WTC11 (cell line): ENCODE measurements around the gene SLC6A4.

Source experiments
- CREB1 ChIP-seq: sonication (generic); formaldehyde crosslinking; IDR thresholded peaks from 2 replicates; pipeline ENCODE4 v1.8.0; 2023; ENCODE audit warnings: mild to moderate bottlenecking, missing genetic modification reagents
- ESRRA ChIP-seq: sonication (generic); formaldehyde crosslinking; IDR thresholded peaks from 2 replicates; pipeline ENCODE4 v1.8.1; 2022; ENCODE audit warnings: mild to moderate bottlenecking, missing genetic modification reagents, borderline replicate concordance
- FOXK1 ChIP-seq: sonication (generic); formaldehyde crosslinking; IDR thresholded peaks from 2 replicates; pipeline ENCODE4 v1.8.0; 2022; ENCODE audit warnings: mild to moderate bottlenecking, moderate library complexity, missing genetic modification reagents
- NFYB ChIP-seq: sonication (generic); formaldehyde crosslinking; conservative IDR thresholded peaks from 2 replicates; pipeline ENCODE4 v1.8.0; 2022; ENCODE audit warnings: low read depth, missing genetic modification reagents
- NR2C2 ChIP-seq: sonication (generic); formaldehyde crosslinking; IDR thresholded peaks from 2 replicates; pipeline ENCODE4 v1.8.0; 2022; ENCODE audit warnings: mild to moderate bottlenecking, missing genetic modification reagents
- PREB ChIP-seq: sonication (generic); formaldehyde crosslinking; IDR thresholded peaks from 2 replicates; pipeline ENCODE4 v1.8.1; 2022; ENCODE audit warnings: mild to moderate bottlenecking, missing genetic modification reagents, moderate library complexity, borderline replicate concordance
- SP1 ChIP-seq: sonication (generic); formaldehyde crosslinking; conservative IDR thresholded peaks from 2 replicates; pipeline ENCODE4 v1.8.1; 2022; ENCODE audit warnings: missing genetic modification reagents
- USF1 ChIP-seq: sonication (generic); formaldehyde crosslinking; IDR thresholded peaks from 2 replicates; pipeline ENCODE4 v1.8.0; 2022; ENCODE audit warnings: mild to moderate bottlenecking, missing genetic modification reagents
- TF ChIP-seq, protein P1 (sequence below): fragments of 200-600 bp; IDR thresholded peaks from 2 replicates; pipeline ENCODE4 v1.8.0; 2022; ENCODE audit warnings: antibody characterized with exemption
- TF ChIP-seq, protein P2 (sequence below): fragments of 250-450 bp; sonication (Bioruptor Pico); conservative IDR thresholded peaks from 2 replicates; pipeline ENCODE4 v1.9.0; 2021; ENCODE audit warnings: mild to moderate bottlenecking

- TF ChIP-seq ESRRA (CRISPR knock-in tag) (no peak), CREB1 (CRISPR knock-in tag) (no peak), NR2C2 (CRISPR knock-in tag) (no peak), SP1 (no peak), USF1 (CRISPR knock-in tag) (no peak), FOXK1 (CRISPR knock-in tag) (no peak), PREB (no peak), NFYB (CRISPR knock-in tag) (no peak)
- TF ChIP-seq, protein P1, sequence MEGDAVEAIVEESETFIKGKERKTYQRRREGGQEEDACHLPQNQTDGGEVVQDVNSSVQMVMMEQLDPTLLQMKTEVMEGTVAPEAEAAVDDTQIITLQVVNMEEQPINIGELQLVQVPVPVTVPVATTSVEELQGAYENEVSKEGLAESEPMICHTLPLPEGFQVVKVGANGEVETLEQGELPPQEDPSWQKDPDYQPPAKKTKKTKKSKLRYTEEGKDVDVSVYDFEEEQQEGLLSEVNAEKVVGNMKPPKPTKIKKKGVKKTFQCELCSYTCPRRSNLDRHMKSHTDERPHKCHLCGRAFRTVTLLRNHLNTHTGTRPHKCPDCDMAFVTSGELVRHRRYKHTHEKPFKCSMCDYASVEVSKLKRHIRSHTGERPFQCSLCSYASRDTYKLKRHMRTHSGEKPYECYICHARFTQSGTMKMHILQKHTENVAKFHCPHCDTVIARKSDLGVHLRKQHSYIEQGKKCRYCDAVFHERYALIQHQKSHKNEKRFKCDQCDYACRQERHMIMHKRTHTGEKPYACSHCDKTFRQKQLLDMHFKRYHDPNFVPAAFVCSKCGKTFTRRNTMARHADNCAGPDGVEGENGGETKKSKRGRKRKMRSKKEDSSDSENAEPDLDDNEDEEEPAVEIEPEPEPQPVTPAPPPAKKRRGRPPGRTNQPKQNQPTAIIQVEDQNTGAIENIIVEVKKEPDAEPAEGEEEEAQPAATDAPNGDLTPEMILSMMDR, result no peak
- TF ChIP-seq, protein P2, sequence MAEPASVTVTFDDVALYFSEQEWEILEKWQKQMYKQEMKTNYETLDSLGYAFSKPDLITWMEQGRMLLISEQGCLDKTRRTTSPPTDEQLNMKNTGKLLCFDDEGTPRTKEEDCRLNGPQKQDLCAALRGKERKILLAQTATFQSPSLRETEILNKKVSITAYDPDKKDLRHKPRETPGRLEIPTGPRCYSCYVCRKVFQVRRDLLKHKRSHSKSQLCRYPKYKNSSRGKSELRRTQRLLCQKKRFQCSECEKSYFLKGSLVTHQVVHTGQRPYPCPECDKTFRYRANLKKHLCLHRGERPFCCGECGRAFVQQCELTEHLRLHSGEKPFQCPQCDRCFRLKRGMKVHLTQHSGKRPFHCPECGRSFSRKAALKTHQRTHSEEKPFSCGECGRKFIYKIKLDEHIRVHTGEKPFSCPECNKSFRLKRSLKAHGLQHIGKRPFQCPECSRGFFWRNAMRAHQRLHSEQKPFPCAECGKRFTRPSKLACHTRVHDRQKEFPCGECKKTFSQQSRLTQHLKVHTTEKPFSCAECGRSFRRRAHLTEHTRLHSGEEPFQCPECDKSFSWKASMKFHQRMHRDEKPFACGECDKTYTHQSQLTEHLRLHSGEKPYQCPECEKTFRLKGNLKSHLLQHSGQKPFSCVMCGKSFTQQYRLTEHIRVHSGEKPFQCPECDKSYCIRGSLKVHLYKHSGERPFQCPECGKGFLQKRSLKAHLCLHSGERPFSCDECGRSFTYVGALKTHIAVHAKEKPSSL (CRISPR knock-in tag), result no peak
These were observed 37.9 kb upstream of the SLC6A4 start for GRCh38 chr17:30273373-30273772.
